Astrocyte (in vitro differentiated cells and primary cell): ENCODE results near the gene ZGPAT. TPM values are rescaled to one million over a fixed set of nuclear protein-coding genes. Genes with fewer than 3 reads are reported as not detected.

Experiments used
- DNase-seq: peaks from one replicate; pipeline ENCODE4 v3.0.0-alpha.2; 2010; ENCODE audit warnings: low read depth
- FAIRE-seq: peaks from 2 replicates; lab custom pipeline; 2011; peaks lifted over from hg19 to GRCh38; lab: Jason Lieb, UNC
- H2AFZ ChIP-seq: 2 replicates; pipeline ENCODE4 v1.6.0; 2012; ENCODE audit warnings: low read depth, low read length, inconsistent platforms
- H3K27ac ChIP-seq: 2 replicates; pipeline ENCODE4 v1.5.1; 2011; ENCODE audit warnings: low read depth, low read length, inconsistent platforms
- H3K27me3 ChIP-seq: 2 replicates; pipeline ENCODE4 v1.6.0; 2011; ENCODE audit warnings: low read length, inconsistent platforms; ENCODE audit not compliant: insufficient read depth
- H3K36me3 ChIP-seq: 2 replicates; pipeline ENCODE4 v1.5.1; 2011; ENCODE audit warnings: low read length, inconsistent platforms; ENCODE audit not compliant: insufficient read depth
- H3K4me1 ChIP-seq: 2 replicates; pipeline ENCODE4 v1.5.1; 2011; ENCODE audit warnings: low read length, inconsistent platforms; ENCODE audit not compliant: insufficient read depth
- H3K4me2 ChIP-seq: 2 replicates; pipeline ENCODE4 v1.6.0; 2012; ENCODE audit warnings: low read length, inconsistent platforms
- H3K4me3 ChIP-seq: 2 replicates; pipeline ENCODE4 v1.5.1; 2011; ENCODE audit warnings: low read depth, mild to moderate bottlenecking, low read length, inconsistent platforms; ENCODE audit not compliant: insufficient read depth
- H3K79me2 ChIP-seq: 2 replicates; pipeline ENCODE4 v1.6.0; 2012; ENCODE audit warnings: mild to moderate bottlenecking, low read length, inconsistent platforms; ENCODE audit not compliant: insufficient read depth
- H3K9ac ChIP-seq: 2 replicates; pipeline ENCODE4 v1.6.0; 2012; ENCODE audit warnings: mild to moderate bottlenecking, low read length, inconsistent platforms
- H3K9me3 ChIP-seq: 2 replicates; pipeline ENCODE4 v1.5.1; 2012; ENCODE audit warnings: low read depth, mild to moderate bottlenecking, low read length, inconsistent platforms; ENCODE audit not compliant: insufficient read depth
- H4K20me1 ChIP-seq: 2 replicates; pipeline ENCODE4 v1.6.0; 2012; ENCODE audit warnings: low read length, inconsistent platforms; ENCODE audit not compliant: insufficient read depth
- H3K27ac Mint-ChIP-seq: one replicate; pipeline ENCODE4 v1.8.0; 2021; ENCODE audit warnings: mild to moderate bottlenecking, mixed read lengths; ENCODE audit not compliant: unreplicated experiment
- H3K27me3 Mint-ChIP-seq: one replicate; pipeline ENCODE4 v1.8.0; 2021; ENCODE audit warnings: low read depth, mixed read lengths; ENCODE audit not compliant: unreplicated experiment
- H3K36me3 Mint-ChIP-seq: one replicate; pipeline ENCODE4 v1.8.0; 2021; ENCODE audit warnings: low read depth, mixed read lengths; ENCODE audit not compliant: unreplicated experiment
- H3K4me1 Mint-ChIP-seq: one replicate; pipeline ENCODE4 v1.8.0; 2021; ENCODE audit warnings: low read depth, mixed read lengths; ENCODE audit not compliant: unreplicated experiment
- H3K4me3 Mint-ChIP-seq: one replicate; pipeline ENCODE4 v1.8.0; 2021; ENCODE audit warnings: mild to moderate bottlenecking, moderate library complexity, mixed read lengths; ENCODE audit not compliant: unreplicated experiment
- H3K9me3 Mint-ChIP-seq: one replicate; pipeline ENCODE4 v1.8.0; 2021; ENCODE audit warnings: mild to moderate bottlenecking, mixed read lengths; ENCODE audit not compliant: unreplicated experiment
- EZH2 ChIP-seq: IDR thresholded peaks from 2 replicates; pipeline ENCODE4 v1.6.1; 2012; ENCODE audit warnings: mild to moderate bottlenecking, low read length, inconsistent platforms; ENCODE audit not compliant: insufficient read depth
- total RNA-seq: library from RNA; stranded (reverse); gene quantifications from 2 replicates; pipeline ENCODE4 v1.2.1, GENCODE V29; 2021
- TF ChIP-seq, protein P1 (sequence below): IDR thresholded peaks from 2 replicates; pipeline ENCODE4 v1.5.1; 2011; ENCODE audit warnings: low read depth, mild to moderate bottlenecking, inconsistent platforms, low read length, moderate library complexity; ENCODE audit not compliant: insufficient read depth

ZGPAT gene
- total RNA-seq, 1 donor from 2014 or later = 24.8 TPM

GRCh38 chr20:63664861-63665594 is 42.8 kb upstream of the ZGPAT start:
- TF ChIP-seq, protein P1, sequence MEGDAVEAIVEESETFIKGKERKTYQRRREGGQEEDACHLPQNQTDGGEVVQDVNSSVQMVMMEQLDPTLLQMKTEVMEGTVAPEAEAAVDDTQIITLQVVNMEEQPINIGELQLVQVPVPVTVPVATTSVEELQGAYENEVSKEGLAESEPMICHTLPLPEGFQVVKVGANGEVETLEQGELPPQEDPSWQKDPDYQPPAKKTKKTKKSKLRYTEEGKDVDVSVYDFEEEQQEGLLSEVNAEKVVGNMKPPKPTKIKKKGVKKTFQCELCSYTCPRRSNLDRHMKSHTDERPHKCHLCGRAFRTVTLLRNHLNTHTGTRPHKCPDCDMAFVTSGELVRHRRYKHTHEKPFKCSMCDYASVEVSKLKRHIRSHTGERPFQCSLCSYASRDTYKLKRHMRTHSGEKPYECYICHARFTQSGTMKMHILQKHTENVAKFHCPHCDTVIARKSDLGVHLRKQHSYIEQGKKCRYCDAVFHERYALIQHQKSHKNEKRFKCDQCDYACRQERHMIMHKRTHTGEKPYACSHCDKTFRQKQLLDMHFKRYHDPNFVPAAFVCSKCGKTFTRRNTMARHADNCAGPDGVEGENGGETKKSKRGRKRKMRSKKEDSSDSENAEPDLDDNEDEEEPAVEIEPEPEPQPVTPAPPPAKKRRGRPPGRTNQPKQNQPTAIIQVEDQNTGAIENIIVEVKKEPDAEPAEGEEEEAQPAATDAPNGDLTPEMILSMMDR = no peak
- TF ChIP-seq EZH2 = no peak
- H3K36me3 ChIP-seq = peaks cover 17% of the 10 kb centered on the region
- H3K9me3 Mint-ChIP-seq = no peaks in the 10 kb centered on the region
- no peak overlapping the region for H3K4me3 ChIP-seq
- no peaks in the 10 kb centered on the region for H3K4me1 ChIP-seq
- no peaks in the 10 kb centered on the region for H3K27me3 Mint-ChIP-seq
- H3K4me3 Mint-ChIP-seq = no peak overlapping the region
- no peak overlapping the region for H2AFZ ChIP-seq
- FAIRE-seq (no peak), DNase-seq (no peak)
- H4K20me1 ChIP-seq = peaks cover 8% of the 10 kb centered on the region
- no peak overlapping the region for H3K9ac ChIP-seq
- H3K9me3 ChIP-seq = no peaks in the 10 kb centered on the region
- no peaks in the 10 kb centered on the region for H3K27me3 ChIP-seq
- peaks cover 3% of the 10 kb centered on the region for H3K4me1 Mint-ChIP-seq
- H3K4me2 ChIP-seq = peak overlapping the region; percentile 30
- H3K79me2 ChIP-seq = peaks cover 36% of the 10 kb centered on the region
- H3K27ac Mint-ChIP-seq = no peak overlapping the region
- H3K36me3 Mint-ChIP-seq = peaks cover 19% of the 10 kb centered on the region
- H3K27ac ChIP-seq = no peak overlapping the region

- no peak for DNase-seq
- no peak overlapping the region for H3K4me2 ChIP-seq
- Mint-ChIP-seq H3K9me3 (no peaks in the 10 kb centered on the region), H3K27ac (no peak overlapping the region), H3K36me3 (peaks cover 19% of the 10 kb centered on the region), H3K27me3 (no peaks in the 10 kb centered on the region), H3K4me3 (no peak overlapping the region), H3K4me1 (peaks cover 3% of the 10 kb centered on the region)
- H3K27ac ChIP-seq = no peak overlapping the region
- H3K79me2 ChIP-seq = peaks cover 30% of the 10 kb centered on the region
- peaks cover 8% of the 10 kb centered on the region for H4K20me1 ChIP-seq
- H3K9ac ChIP-seq = no peak overlapping the region
- no peak overlapping the region for H3K4me3 ChIP-seq
- TF ChIP-seq, protein P1 = no peak
- no peak for TF ChIP-seq EZH2
- FAIRE-seq = no peak
- H2AFZ ChIP-seq = no peak overlapping the region
- H3K4me1 ChIP-seq = no peaks in the 10 kb centered on the region
- no peaks in the 10 kb centered on the region for H3K9me3 ChIP-seq
- peaks cover 17% of the 10 kb centered on the region for H3K36me3 ChIP-seq
- no peaks in the 10 kb centered on the region for H3K27me3 ChIP-seq
Observed at GRCh38 chr20:63665708-63666107, 42.1 kb upstream of the ZGPAT start.

GRCh38 chr20:63667858-63668257 is 40.0 kb upstream of the ZGPAT start:
- H3K4me2 ChIP-seq = no peak overlapping the region
- H3K9ac ChIP-seq = no peak overlapping the region
- TF ChIP-seq, protein P1 = no peak
- TF ChIP-seq EZH2 = no peak
- H3K4me3 Mint-ChIP-seq = no peak overlapping the region
- H3K4me1 ChIP-seq = no peaks in the 10 kb centered on the region
- no peak for DNase-seq
- no peak overlapping the region for H3K27ac Mint-ChIP-seq
- no peak overlapping the region for H3K4me3 ChIP-seq
- FAIRE-seq = no peak
- no peak overlapping the region for H2AFZ ChIP-seq
- H3K27ac ChIP-seq = no peak overlapping the region
- peaks cover 17% of the 10 kb centered on the region for H3K36me3 ChIP-seq
- H3K27me3 Mint-ChIP-seq = no peaks in the 10 kb centered on the region
- no peaks in the 10 kb centered on the region for H3K9me3 ChIP-seq
- H3K79me2 ChIP-seq = peaks cover 13% of the 10 kb centered on the region
- H3K9me3 Mint-ChIP-seq = no peaks in the 10 kb centered on the region
- peaks cover 21% of the 10 kb centered on the region for H3K36me3 Mint-ChIP-seq
- H4K20me1 ChIP-seq = peaks cover 8% of the 10 kb centered on the region
- peaks cover 3% of the 10 kb centered on the region for H3K4me1 Mint-ChIP-seq
- H3K27me3 ChIP-seq = no peaks in the 10 kb centered on the region
